ENCODE data around the gene GNLY.
"Not testable (repeated sequence)": the region's sequence is repeated elsewhere in the genome, so short reads cannot be mapped to it uniquely, and the experiment has no call there.

Gene GNLY

GRCh38 chr2:85711578-85712060, 17.5 kb downstream of the GNLY start:
- no peak for DNase-seq

GRCh38 chr2:85712336-85712735, 18.2 kb downstream of the GNLY start:
- DNase-seq = no peak

- DNase-seq = no peak
These were observed 18.9 kb downstream of the GNLY start for GRCh38 chr2:85712849-85713612.

GRCh38 chr2:85713836-85714235, 19.7 kb downstream of the GNLY start:
- no peak for DNase-seq

GRCh38 chr2:85714421-85714820, 20.3 kb downstream of the GNLY start:
- DNase-seq = not testable (repeated sequence)

- no peak for DNase-seq
These were observed 20.7 kb downstream of the GNLY start for GRCh38 chr2:85714841-85715240.

- no peak for DNase-seq
These were observed 22.3 kb downstream of the GNLY start for GRCh38 chr2:85716346-85716914.

GRCh38 chr2:85717308-85718008, 23.3 kb downstream of the GNLY start:
- no peak for DNase-seq

- no peak for DNase-seq
These were observed 23.8 kb downstream of the GNLY start for GRCh38 chr2:85718009-85718391.

- no peak for DNase-seq
These were observed 24.8 kb downstream of the GNLY start for GRCh38 chr2:85718885-85719492.

GRCh38 chr2:85719609-85720240, 25.6 kb downstream of the GNLY start:
- no peak for DNase-seq

- DNase-seq = no peak
These were observed 26.4 kb downstream of the GNLY start for GRCh38 chr2:85720533-85720932.

- no peak for DNase-seq
These were observed 27.5 kb downstream of the GNLY start for GRCh38 chr2:85721641-85722040.

GRCh38 chr2:85722519-85722918, 28.4 kb downstream of the GNLY start:
- no peak for DNase-seq

GRCh38 chr2:85723707-85724360, 29.7 kb downstream of the GNLY start:
- DNase-seq = no peak

- DNase-seq = no peak
These were observed 30.6 kb downstream of the GNLY start for GRCh38 chr2:85724731-85725181.

- DNase-seq = no peak
These were observed 31.3 kb downstream of the GNLY start for GRCh38 chr2:85725451-85725850.

GRCh38 chr2:85727798-85728197, 33.6 kb downstream of the GNLY start:
- no peak for DNase-seq

GRCh38 chr2:85728342-85728741, 34.2 kb downstream of the GNLY start:
- no peak for DNase-seq

GRCh38 chr2:85728883-85729824, 35.0 kb downstream of the GNLY start:
- DNase-seq = peak; percentile 41 to 89

- no peak for DNase-seq
These were observed 35.8 kb downstream of the GNLY start for GRCh38 chr2:85729825-85730510.
